Ishikawa (cell line): ENCODE data around the gene ARMC7.

Experiments used
- CEBPB ChIP-seq: IDR thresholded peaks from 2 replicates; pipeline ENCODE4 v1.6.1; 2012
- CREB1 ChIP-seq: IDR thresholded peaks from 2 replicates; pipeline ENCODE4 v1.6.1; 2012; ENCODE audit warnings: low read depth
- EGR1 ChIP-seq: IDR thresholded peaks from 2 replicates; pipeline ENCODE4 v1.6.1; 2012
- EP300 ChIP-seq: IDR thresholded peaks from 2 replicates; pipeline ENCODE4 v1.6.1; 2012; ENCODE audit warnings: borderline replicate concordance
- FOXM1 ChIP-seq: IDR thresholded peaks from 2 replicates; pipeline ENCODE4 v1.6.1; 2012; ENCODE audit warnings: low read depth, borderline replicate concordance
- NFIC ChIP-seq: IDR thresholded peaks from 2 replicates; pipeline ENCODE4 v1.6.1; 2012
- RAD21 ChIP-seq: IDR thresholded peaks from 2 replicates; pipeline ENCODE4 v1.6.1; 2012; ENCODE audit warnings: low read depth
- TAF1 ChIP-seq: IDR thresholded peaks from 2 replicates; pipeline ENCODE4 v1.6.1; 2012; ENCODE audit warnings: low read depth, mild to moderate bottlenecking
- TCF12 ChIP-seq: IDR thresholded peaks from 2 replicates; pipeline ENCODE4 v1.6.1; 2012; ENCODE audit warnings: low read depth
- TEAD4 ChIP-seq: IDR thresholded peaks from 2 replicates; pipeline ENCODE4 v1.6.1; 2012
- YY1 ChIP-seq: IDR thresholded peaks from 2 replicates; pipeline ENCODE4 v1.6.1; 2012; ENCODE audit warnings: low read depth
- ZBTB7A ChIP-seq: IDR thresholded peaks from 2 replicates; pipeline ENCODE4 v1.6.1; 2012; ENCODE audit warnings: low read depth
- TF ChIP-seq, protein P1 (sequence below): IDR thresholded peaks from 2 replicates; pipeline ENCODE4 v1.6.1; 2012
- TF ChIP-seq, protein P2 (sequence below): IDR thresholded peaks from 2 replicates; pipeline ENCODE4 v1.6.1; 2012; ENCODE audit warnings: low read depth, mild to moderate bottlenecking
- TF ChIP-seq, protein P3 (sequence below): IDR thresholded peaks from 2 replicates; pipeline ENCODE4 v1.6.1; 2012

The ARMC7 gene

DNA sequence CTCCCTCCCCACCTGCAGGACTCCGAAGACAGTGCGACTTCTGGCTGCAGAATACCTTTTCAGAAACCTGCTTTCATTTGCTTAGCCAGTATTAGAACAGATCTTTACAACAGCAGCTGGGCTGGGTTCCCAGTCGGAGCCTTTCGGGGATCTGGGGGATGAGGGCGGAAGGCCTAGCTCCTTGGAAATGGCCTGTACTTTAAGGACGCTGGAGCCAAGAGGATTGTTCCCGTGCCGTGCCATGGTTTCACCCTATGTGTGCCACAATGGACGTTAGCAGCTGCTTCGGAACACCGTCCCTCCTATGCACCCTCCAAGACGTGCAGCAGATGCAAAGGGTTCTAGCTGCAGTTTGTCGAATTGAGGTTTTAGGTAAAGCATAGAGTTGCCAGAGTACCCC, 46.6 kb upstream of the ARMC7 start:
- no peak for TF ChIP-seq FOXM1
- TF ChIP-seq, protein P1, sequence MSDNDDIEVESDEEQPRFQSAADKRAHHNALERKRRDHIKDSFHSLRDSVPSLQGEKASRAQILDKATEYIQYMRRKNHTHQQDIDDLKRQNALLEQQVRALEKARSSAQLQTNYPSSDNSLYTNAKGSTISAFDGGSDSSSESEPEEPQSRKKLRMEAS, result no peak
- TF ChIP-seq YY1, result no peak
- TF ChIP-seq TCF12, result no peak
- TF ChIP-seq, protein P2, sequence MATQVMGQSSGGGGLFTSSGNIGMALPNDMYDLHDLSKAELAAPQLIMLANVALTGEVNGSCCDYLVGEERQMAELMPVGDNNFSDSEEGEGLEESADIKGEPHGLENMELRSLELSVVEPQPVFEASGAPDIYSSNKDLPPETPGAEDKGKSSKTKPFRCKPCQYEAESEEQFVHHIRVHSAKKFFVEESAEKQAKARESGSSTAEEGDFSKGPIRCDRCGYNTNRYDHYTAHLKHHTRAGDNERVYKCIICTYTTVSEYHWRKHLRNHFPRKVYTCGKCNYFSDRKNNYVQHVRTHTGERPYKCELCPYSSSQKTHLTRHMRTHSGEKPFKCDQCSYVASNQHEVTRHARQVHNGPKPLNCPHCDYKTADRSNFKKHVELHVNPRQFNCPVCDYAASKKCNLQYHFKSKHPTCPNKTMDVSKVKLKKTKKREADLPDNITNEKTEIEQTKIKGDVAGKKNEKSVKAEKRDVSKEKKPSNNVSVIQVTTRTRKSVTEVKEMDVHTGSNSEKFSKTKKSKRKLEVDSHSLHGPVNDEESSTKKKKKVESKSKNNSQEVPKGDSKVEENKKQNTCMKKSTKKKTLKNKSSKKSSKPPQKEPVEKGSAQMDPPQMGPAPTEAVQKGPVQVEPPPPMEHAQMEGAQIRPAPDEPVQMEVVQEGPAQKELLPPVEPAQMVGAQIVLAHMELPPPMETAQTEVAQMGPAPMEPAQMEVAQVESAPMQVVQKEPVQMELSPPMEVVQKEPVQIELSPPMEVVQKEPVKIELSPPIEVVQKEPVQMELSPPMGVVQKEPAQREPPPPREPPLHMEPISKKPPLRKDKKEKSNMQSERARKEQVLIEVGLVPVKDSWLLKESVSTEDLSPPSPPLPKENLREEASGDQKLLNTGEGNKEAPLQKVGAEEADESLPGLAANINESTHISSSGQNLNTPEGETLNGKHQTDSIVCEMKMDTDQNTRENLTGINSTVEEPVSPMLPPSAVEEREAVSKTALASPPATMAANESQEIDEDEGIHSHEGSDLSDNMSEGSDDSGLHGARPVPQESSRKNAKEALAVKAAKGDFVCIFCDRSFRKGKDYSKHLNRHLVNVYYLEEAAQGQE, result no peak

DNA sequence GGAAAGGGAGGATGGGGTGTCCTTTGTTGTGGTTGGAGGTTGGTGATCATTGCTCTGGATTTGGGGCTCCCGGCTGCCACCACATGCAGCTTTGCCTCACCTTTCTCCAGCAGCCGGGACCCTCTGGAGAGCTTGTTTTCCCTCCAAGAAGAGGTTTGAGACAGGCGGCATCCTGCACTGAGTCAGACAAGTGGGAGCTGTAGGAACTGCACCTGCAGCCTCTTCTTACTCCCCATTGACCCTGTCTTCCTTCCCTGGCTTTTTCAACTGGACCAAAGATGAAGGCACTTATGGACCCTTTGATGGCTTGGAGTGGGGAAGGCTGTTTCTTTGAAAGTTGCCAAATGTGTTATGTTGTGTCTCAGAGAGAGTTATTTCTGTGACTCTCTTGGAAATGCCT, 46.1 kb upstream of the ARMC7 start:
- TF ChIP-seq TAF1 (no peak), NFIC (no peak), TEAD4 (no peak), EP300 (no peak), EGR1 (no peak), ZBTB7A (no peak), FOXM1 (no peak), RAD21 (no peak), YY1 (no peak), CREB1 (no peak), CEBPB (no peak), TCF12 (no peak)
- TF ChIP-seq, protein P2, result no peak
- TF ChIP-seq, protein P3, sequence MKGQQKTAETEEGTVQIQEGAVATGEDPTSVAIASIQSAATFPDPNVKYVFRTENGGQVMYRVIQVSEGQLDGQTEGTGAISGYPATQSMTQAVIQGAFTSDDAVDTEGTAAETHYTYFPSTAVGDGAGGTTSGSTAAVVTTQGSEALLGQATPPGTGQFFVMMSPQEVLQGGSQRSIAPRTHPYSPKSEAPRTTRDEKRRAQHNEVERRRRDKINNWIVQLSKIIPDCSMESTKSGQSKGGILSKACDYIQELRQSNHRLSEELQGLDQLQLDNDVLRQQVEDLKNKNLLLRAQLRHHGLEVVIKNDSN, result no peak
- TF ChIP-seq, protein P1, result no peak

DNA sequence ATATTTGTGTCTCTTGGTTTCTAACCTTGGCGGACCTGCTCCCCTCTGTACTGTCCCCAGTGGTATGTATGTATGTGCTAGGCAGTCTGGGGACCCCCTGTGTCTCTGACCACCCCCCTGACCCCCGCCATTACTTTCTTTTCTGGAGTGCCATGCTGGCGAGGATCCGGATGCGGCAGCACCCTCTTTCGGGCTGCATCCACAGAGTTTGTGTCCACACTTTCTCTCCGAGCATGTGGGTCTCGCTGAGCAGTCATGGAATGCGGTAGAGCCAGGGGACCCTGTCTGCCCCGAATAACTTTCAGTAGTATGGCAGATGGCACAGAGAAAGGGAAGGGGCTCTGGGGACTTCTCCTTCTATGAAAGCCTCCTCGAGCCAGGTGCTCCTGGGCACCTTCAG, 45.7 kb upstream of the ARMC7 start:
- no peak for TF ChIP-seq RAD21

DNA sequence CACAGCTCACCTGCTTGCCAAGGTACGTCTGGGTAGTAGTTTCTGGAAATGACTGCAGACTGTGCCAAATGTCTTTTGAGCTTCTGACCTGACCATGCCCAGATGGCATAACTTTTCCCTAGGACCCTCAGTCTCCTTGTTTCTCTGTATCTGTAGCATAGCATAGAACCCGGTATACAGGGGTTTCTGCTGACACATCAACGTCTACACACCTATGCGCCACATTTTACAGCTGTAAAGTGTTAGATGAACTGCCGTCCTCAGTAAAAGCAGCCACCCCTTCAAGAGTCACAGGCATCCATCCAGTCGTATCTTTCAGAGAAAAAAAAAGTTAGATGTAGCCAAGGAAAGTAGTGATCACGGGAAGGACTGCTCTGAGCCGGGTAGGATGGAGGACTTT, 45.3 kb upstream of the ARMC7 start:
- TF ChIP-seq, protein P1, result no peak
- no peak for TF ChIP-seq EGR1
- no peak for TF ChIP-seq YY1
- no peak for TF ChIP-seq FOXM1

DNA sequence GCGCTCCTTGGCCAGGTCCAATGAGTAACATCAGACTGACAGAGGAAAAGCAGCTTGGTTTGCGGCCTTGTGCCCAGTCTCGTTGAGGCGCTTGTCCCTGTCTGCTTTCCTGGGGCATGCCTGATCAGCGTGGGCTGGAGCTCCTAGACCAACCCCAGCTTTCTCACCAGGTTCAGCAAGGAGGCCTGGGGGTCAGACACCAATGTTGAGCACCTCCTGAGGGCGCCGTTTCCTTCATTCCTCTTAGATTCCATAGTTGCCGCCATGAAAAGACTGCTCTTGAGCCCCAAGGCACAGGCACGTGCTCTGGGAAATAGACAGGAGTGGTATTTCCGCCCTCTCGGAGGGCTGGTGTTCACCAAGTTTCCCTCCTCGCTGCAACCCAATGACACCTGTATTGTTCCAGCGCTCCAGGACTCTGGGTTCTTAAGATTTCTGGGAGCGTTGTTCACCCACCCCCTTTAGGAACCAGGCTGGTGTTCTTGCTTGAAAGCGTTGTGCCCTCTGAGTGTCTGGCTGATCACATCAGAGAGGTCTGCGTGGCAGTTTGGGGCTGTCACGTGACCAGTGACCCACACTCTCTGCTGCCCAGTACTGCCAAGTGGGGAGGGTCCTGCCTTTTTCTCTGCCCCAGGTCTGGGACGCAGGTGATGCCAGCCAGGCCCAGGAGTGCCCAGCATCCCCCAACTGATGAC, 44.8 kb upstream of the ARMC7 start:
- TF ChIP-seq NFIC, result no peak
- peak; percentile 21; the same call in 1 of the 2 replicates for TF ChIP-seq RAD21
- TF ChIP-seq TEAD4, result no peak
- no peak for TF ChIP-seq TAF1

DNA sequence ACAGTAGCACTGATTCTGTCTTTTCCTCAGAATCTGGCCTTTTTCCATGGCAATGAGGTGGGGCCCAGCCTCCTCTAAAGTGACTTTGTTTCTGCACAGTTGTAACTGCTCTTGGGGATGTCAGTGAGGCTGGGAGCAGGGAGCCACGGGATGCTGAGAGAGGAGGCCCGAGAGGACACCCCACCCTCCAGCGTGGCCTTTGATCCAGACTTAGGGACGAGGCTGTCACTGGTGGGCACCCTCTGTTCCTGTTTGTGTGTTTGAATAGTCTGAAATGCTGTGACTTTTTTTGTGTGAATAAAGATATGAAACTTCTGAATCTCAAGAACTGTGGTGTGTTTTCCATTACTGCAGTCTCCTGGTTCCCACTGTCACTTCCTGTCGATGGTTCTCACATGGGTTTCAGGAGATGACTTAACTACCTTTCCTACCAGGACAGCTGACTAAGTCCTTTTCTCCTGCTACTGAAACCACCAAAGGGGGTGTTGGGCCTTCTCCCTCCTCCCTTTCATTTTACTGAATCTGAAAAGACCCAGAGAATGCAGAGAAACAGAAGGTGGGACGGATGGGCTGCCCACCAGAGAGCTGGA, 44.1 kb upstream of the ARMC7 start:
- TF ChIP-seq TCF12, result no peak
- no peak for TF ChIP-seq YY1
- no peak for TF ChIP-seq TAF1
- TF ChIP-seq, protein P2, result no peak
- no peak for TF ChIP-seq FOXM1
- TF ChIP-seq EGR1, result no peak
- no peak for TF ChIP-seq NFIC
- TF ChIP-seq, protein P1, result no peak
- no peak for TF ChIP-seq TEAD4
- no peak for TF ChIP-seq RAD21
- no peak for TF ChIP-seq EP300
- no peak for TF ChIP-seq ZBTB7A
- TF ChIP-seq, protein P3, result no peak
- TF ChIP-seq CEBPB, result no peak
- TF ChIP-seq CREB1, result no peak
